Hepatocyte (in vitro differentiated cells): ENCODE data around the gene ARL5A.

Experiments used
- EZH2phosphoT487 ChIP-seq: fragments of 200-600 bp; sonication (generic); IDR thresholded peaks from one replicate; pipeline ENCODE4 v1.6.1; 2018; ENCODE audit warnings: antibody characterized with exemption, mild to moderate bottlenecking, low read depth, moderate library complexity; ENCODE audit not compliant: unreplicated experiment, severe bottlenecking
- TF ChIP-seq, protein P1 (sequence below): fragments of 200-600 bp; sonication (generic); IDR thresholded peaks from 2 replicates; pipeline ENCODE4 v1.5.1; 2016; ENCODE audit warnings: antibody characterized with exemption, mild to moderate bottlenecking; ENCODE audit not compliant: poor library complexity

DNA sequence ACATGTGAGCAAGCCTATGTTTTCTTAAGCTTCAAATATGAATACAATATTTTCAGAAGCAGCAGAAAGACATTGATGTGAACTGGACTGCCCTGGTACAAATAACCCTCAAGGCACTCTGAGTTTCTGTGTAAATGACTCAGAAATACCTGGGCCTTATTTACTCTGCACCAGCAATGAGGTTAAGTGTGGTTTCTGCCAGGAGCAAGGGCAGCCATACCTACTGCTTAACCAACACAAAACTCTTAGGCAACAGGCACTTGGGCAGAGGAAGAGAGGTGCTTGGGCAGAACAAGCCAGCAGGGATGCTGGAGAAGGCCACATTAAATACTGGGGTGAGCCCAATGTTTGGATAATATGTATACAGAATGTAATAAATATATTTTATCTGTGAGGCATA, 29.4 kb upstream of the ARL5A start:
- TF ChIP-seq, protein P1, sequence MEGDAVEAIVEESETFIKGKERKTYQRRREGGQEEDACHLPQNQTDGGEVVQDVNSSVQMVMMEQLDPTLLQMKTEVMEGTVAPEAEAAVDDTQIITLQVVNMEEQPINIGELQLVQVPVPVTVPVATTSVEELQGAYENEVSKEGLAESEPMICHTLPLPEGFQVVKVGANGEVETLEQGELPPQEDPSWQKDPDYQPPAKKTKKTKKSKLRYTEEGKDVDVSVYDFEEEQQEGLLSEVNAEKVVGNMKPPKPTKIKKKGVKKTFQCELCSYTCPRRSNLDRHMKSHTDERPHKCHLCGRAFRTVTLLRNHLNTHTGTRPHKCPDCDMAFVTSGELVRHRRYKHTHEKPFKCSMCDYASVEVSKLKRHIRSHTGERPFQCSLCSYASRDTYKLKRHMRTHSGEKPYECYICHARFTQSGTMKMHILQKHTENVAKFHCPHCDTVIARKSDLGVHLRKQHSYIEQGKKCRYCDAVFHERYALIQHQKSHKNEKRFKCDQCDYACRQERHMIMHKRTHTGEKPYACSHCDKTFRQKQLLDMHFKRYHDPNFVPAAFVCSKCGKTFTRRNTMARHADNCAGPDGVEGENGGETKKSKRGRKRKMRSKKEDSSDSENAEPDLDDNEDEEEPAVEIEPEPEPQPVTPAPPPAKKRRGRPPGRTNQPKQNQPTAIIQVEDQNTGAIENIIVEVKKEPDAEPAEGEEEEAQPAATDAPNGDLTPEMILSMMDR = no peak
- TF ChIP-seq EZH2phosphoT487 = no peak
